Measurements from ENCODE around the gene SUN2. TPM values are rescaled to one million over a fixed set of nuclear protein-coding genes. Genes with fewer than 3 reads are reported as not detected.

SUN2 gene
- total and polyA plus RNA-seq, 2 donors (not counting 1 experiment from before 2014, with no cell fraction given): 224 to 305 TPM

GRCh38 chr22:38783095-38783615 is 27.4 kb upstream of the SUN2 start:
- H3K4me3 ChIP-seq (ENCODE audit: control extremely low read depth in 1 of 5, extremely low read depth in 1 of 5, insufficient read depth in 1 of 5, low read depth in 2 of 5, low read length in 4 of 5): no peak overlapping the region
- no peak overlapping the region for H3K27ac ChIP-seq (ENCODE audit: low read length in 2 of 2)
- no peaks in the 10 kb centered on the region for H3K9me3 Mint-ChIP-seq (ENCODE audit: insufficient read depth)
- no peaks in the 10 kb centered on the region for H3K4me1 ChIP-seq (ENCODE audit: control insufficient read depth in 2 of 2, insufficient read depth in 2 of 2, low read length in 2 of 2)
- no peak overlapping the region for H2AFZ ChIP-seq (ENCODE audit: insufficient read depth, low read depth, low read length, poor library complexity, severe bottlenecking)
- no peak for TF ChIP-seq EZH2 (IDR thresholded peaks at IDR 0.05; ENCODE audit: borderline replicate concordance, insufficient read depth, low read depth, low read length, poor library complexity, severe bottlenecking)
- H3K27me3 Mint-ChIP-seq: no peaks in the 10 kb centered on the region
- peaks cover 0 to 9% of the 10 kb centered on the region in 2 experiments for H3K36me3 ChIP-seq (replicated peaks in 1 of 2; ENCODE audit: control extremely low read depth in 1 of 2, control insufficient read depth in 1 of 2, extremely low read depth in 1 of 2, insufficient read depth in 2 of 2, low read length in 1 of 2)
- no peak for ATAC-seq (ENCODE audit: low read depth)
- ChIA-PET POLR2A (no interaction called here), CTCF (no interaction called here)
- no peaks in the 10 kb centered on the region for H3K79me2 ChIP-seq (ENCODE audit: control insufficient read depth, insufficient read depth, low read length)
- no peak overlapping the region for H3K4me2 ChIP-seq (replicated peaks; ENCODE audit: low read depth, low read length, poor library complexity, severe bottlenecking)
- no peak overlapping the region for H3K27ac Mint-ChIP-seq
- 60% methylated on average over 3 of the region's 14 CpGs for WGBS (ENCODE audit: insufficient coverage)
- H4K20me1 ChIP-seq (ENCODE audit: control insufficient read depth, insufficient read depth, low read length, poor library complexity, severe bottlenecking): no peaks in the 10 kb centered on the region
- no peaks in the 10 kb centered on the region for H3K9me3 ChIP-seq (ENCODE audit: control extremely low read depth in 1 of 3, control insufficient read depth in 2 of 3, insufficient read depth in 1 of 3, low read length in 2 of 3)
- no peaks in the 10 kb centered on the region for H3K27me3 ChIP-seq (replicated peaks in 1 of 4; ENCODE audit: control extremely low read depth in 1 of 4, control insufficient read depth in 3 of 4, insufficient read depth in 4 of 4, low read length in 3 of 4)
- DNase-seq: no peak
- no peak overlapping the region for H3K4me3 Mint-ChIP-seq
- no peaks in the 10 kb centered on the region for H3K4me1 Mint-ChIP-seq
- H3K9ac ChIP-seq (ENCODE audit: low read length): no peak overlapping the region
- intact Hi-C loops (cut with micrococcal nuclease): no loop called here

DNA sequence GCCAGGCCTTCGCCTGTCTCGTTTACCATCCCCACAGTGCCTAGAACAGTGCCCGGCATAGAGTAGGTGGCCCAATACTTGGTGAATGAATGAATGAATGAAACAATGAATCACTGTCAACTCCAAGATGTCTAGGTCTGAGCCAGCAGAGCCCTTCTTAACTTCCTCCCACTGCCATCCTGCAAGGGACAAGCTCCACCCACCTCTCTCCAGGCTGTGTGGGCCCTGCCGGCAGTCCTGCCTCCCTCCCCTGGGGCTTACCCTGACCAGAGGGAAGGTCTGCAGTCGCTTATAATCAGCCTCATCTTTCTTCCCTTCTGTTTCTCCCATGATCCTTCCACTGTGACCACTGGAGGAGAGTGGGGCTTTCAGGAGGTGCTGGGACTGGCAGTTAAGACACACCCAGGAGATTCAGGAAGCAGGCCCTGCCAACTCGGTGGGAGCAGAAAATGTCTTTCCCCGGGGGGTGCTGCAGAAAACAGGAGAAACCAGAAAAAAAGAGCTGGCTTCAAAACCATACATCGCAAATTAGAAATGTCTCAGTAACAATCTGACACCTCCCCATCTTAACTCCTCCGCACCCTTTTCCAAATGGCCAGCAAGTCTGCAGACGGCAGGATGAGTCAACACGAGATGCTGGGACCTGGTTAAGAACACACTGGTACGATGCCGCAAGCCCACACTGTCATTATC is 26.8 kb upstream of the SUN2 start:
- Histone ChIP-seq H3K36me3 (replicated peaks in 1 of 2; ENCODE audit: control extremely low read depth in 1 of 2, control insufficient read depth in 1 of 2, extremely low read depth in 1 of 2, insufficient read depth in 2 of 2, low read length in 1 of 2) (peaks cover 0 to 9% of the 10 kb centered on the region in 2 experiments), H3K4me3 (ENCODE audit: control extremely low read depth in 1 of 5, extremely low read depth in 1 of 5, insufficient read depth in 1 of 5, low read depth in 2 of 5, low read length in 4 of 5) (no peak overlapping the region), H3K27me3 (replicated peaks in 1 of 4; ENCODE audit: control extremely low read depth in 1 of 4, control insufficient read depth in 3 of 4, insufficient read depth in 4 of 4, low read length in 3 of 4) (no peaks in the 10 kb centered on the region), H3K4me1 (ENCODE audit: control insufficient read depth in 2 of 2, insufficient read depth in 2 of 2, low read length in 2 of 2) (no peaks in the 10 kb centered on the region), H2AFZ (ENCODE audit: insufficient read depth, low read depth, low read length, poor library complexity, severe bottlenecking) (no peak overlapping the region), H3K27ac (ENCODE audit: low read length in 2 of 2) (no peak overlapping the region), H3K9ac (ENCODE audit: low read length) (no peak overlapping the region), H3K79me2 (ENCODE audit: control insufficient read depth, insufficient read depth, low read length) (no peaks in the 10 kb centered on the region), H4K20me1 (ENCODE audit: control insufficient read depth, insufficient read depth, low read length, poor library complexity, severe bottlenecking) (no peaks in the 10 kb centered on the region), H3K4me2 (replicated peaks; ENCODE audit: low read depth, low read length, poor library complexity, severe bottlenecking) (no peak overlapping the region), H3K9me3 (ENCODE audit: control extremely low read depth in 1 of 3, control insufficient read depth in 2 of 3, insufficient read depth in 1 of 3, low read length in 2 of 3) (no peaks in the 10 kb centered on the region)
- ChIA-PET POLR2A (no interaction called here), CTCF (no interaction called here)
- DNase-seq (no peak), ATAC-seq (ENCODE audit: low read depth) (no peak)
- H3K27me3 Mint-ChIP-seq: no peaks in the 10 kb centered on the region
- TF ChIP-seq EZH2 (IDR thresholded peaks at IDR 0.05; ENCODE audit: borderline replicate concordance, insufficient read depth, low read depth, low read length, poor library complexity, severe bottlenecking) (no peak), CTCF (IDR thresholded peaks at IDR 0.05) (no peak)
- H3K9me3 Mint-ChIP-seq (ENCODE audit: insufficient read depth): no peaks in the 10 kb centered on the region
- WGBS (ENCODE audit: insufficient coverage): 55% methylated on average over 9 of the region's 13 CpGs
- intact Hi-C loops (cut with micrococcal nuclease): no loop called here
- H3K4me3 Mint-ChIP-seq: no peak overlapping the region
- no peak overlapping the region for H3K27ac Mint-ChIP-seq
- no peaks in the 10 kb centered on the region for H3K4me1 Mint-ChIP-seq

Measured in B cell (primary cell).